ENCODE data around the gene GBX1. TPM values are rescaled to one million over a fixed set of nuclear protein-coding genes. Genes with fewer than 3 reads are reported as not detected.

The GBX1 gene
- total and polyA plus RNA-seq, 4 donors: not detected

DNA sequence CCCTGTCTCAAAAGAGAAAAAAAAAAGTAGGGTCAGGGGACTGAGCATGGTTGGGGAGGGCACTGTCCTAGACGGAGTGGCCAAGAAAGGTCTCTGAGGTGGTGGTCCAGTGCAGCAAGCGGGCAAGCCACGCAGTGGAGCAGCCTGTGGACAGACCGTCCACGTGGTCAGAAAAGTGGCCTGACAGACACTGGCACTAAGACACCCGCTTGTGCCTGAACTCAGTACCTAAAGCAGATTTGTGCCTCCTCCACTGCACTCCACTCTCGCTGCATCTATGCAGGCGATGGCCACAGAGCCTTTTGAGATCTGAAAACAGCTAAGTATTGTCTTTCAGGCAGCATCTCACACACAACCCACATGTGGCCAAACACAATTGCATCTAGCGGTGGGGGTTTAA lies 10.7 kb upstream of the GBX1 start:
- H3K27ac ChIP-seq (ENCODE audit: low read depth in 1 of 2, low read length in 1 of 2): no peak overlapping the region
- no peak for ATAC-seq (ENCODE audit: insufficient read depth, low FRiP score)
- peaks cover 4 to 11% (median 4%) of the 10 kb centered on the region in 3 donors for H3K27me3 ChIP-seq (ENCODE audit: control insufficient read depth in 3 of 3, insufficient read depth in 3 of 3, low read length in 2 of 3)
- TF ChIP-seq, protein P1, sequence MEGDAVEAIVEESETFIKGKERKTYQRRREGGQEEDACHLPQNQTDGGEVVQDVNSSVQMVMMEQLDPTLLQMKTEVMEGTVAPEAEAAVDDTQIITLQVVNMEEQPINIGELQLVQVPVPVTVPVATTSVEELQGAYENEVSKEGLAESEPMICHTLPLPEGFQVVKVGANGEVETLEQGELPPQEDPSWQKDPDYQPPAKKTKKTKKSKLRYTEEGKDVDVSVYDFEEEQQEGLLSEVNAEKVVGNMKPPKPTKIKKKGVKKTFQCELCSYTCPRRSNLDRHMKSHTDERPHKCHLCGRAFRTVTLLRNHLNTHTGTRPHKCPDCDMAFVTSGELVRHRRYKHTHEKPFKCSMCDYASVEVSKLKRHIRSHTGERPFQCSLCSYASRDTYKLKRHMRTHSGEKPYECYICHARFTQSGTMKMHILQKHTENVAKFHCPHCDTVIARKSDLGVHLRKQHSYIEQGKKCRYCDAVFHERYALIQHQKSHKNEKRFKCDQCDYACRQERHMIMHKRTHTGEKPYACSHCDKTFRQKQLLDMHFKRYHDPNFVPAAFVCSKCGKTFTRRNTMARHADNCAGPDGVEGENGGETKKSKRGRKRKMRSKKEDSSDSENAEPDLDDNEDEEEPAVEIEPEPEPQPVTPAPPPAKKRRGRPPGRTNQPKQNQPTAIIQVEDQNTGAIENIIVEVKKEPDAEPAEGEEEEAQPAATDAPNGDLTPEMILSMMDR (IDR thresholded peaks at IDR 0.05; ENCODE audit: control extremely low read depth, extremely low read depth): no peak
- no peaks in the 10 kb centered on the region for H3K4me1 ChIP-seq (ENCODE audit: control insufficient read depth in 5 of 5, insufficient read depth in 5 of 5, low read length in 5 of 5)
- H3K9ac ChIP-seq (ENCODE audit: insufficient read depth in 1 of 2, low read length in 2 of 2): no peak overlapping the region
- no peak overlapping the region for H3K4me3 ChIP-seq
- no peak for DNase-seq
- peaks cover 0 to under 1% (median 0%) of the 10 kb centered on the region in 4 donors for H3K9me3 ChIP-seq (ENCODE audit: control insufficient read depth in 4 of 4, insufficient read depth in 3 of 4, low read length in 3 of 4)
- H3K36me3 ChIP-seq (ENCODE audit: control insufficient read depth in 4 of 4, insufficient read depth in 4 of 4, low read length in 4 of 4): no peaks in the 10 kb centered on the region
- 90 to 94% methylated on average over 9 of the region's 9 CpGs for WGBS, 2 donors

DNA sequence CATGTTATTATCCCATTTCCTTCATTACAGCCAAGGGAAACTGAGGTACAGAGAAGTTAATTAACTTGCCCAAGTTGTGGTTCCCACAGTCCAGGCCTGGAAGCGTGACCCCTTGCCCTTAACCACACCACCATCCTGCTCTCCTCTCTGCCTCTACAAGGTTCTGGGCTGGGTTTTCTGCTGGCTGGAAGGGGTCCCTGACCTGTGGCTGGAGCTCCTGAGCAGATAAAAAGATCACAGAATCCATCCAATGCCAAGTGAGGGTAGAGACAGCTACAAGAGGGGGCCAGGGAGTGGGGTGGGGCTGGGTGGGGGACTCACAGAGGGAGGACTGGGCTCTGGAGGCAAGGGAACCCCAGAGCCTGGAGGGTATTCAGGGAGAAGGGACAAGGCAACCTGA lies 9.8 kb upstream of the GBX1 start:
- DNase-seq (no peak), ATAC-seq (ENCODE audit: insufficient read depth, low FRiP score) (no peak)
- peaks cover 0 to 3% (median 0%) of the 10 kb centered on the region in 4 donors for H3K9me3 ChIP-seq (ENCODE audit: control insufficient read depth in 4 of 4, insufficient read depth in 3 of 4, low read length in 3 of 4)
- no peak overlapping the region for H3K9ac ChIP-seq (ENCODE audit: insufficient read depth in 1 of 2, low read length in 2 of 2)
- H3K36me3 ChIP-seq (ENCODE audit: control insufficient read depth in 4 of 4, insufficient read depth in 4 of 4, low read length in 4 of 4): no peaks in the 10 kb centered on the region
- H3K4me1 ChIP-seq (ENCODE audit: control insufficient read depth in 5 of 5, insufficient read depth in 5 of 5, low read length in 5 of 5): no peaks in the 10 kb centered on the region
- H3K27ac ChIP-seq (ENCODE audit: low read depth in 1 of 2, low read length in 1 of 2): no peak overlapping the region
- 95 to 100% methylated on average over 1 of the region's 1 CpG for WGBS, 2 donors
- TF ChIP-seq, protein P1 (IDR thresholded peaks at IDR 0.05; ENCODE audit: control extremely low read depth, extremely low read depth): no peak
- H3K4me3 ChIP-seq: no peak overlapping the region
- peaks cover 4 to 11% (median 4%) of the 10 kb centered on the region in 3 donors for H3K27me3 ChIP-seq (ENCODE audit: control insufficient read depth in 3 of 3, insufficient read depth in 3 of 3, low read length in 2 of 3)

DNA sequence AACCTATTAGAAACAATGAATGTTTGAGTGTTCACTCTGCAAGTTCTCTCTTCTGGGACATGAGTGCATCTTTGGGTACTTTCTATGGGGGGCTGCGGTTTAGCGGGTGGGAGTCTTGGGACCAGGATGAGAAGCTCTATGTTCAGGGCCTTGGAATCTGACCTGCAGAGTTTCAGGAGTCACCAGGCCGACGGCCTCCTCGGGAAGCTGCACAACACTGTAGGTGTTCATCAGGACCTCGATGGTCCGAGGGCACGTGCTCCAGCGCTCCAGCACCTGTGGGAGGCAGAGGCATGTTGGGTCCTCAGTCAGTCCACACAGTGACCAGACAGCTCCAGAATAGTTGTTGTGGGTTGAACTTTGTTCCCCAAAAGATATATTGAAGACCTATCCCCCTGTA lies 8.9 kb upstream of the GBX1 start:
- TF ChIP-seq, protein P1 (IDR thresholded peaks at IDR 0.05; ENCODE audit: control extremely low read depth, extremely low read depth): no peak
- Histone ChIP-seq H3K9me3 (ENCODE audit: control insufficient read depth in 4 of 4, insufficient read depth in 3 of 4, low read length in 3 of 4) (peaks cover 0 to 3% (median 0%) of the 10 kb centered on the region in 4 donors), H3K4me3 (no peak overlapping the region), H3K9ac (ENCODE audit: insufficient read depth in 1 of 2, low read length in 2 of 2) (no peak overlapping the region), H3K36me3 (ENCODE audit: control insufficient read depth in 4 of 4, insufficient read depth in 4 of 4, low read length in 4 of 4) (no peaks in the 10 kb centered on the region), H3K27ac (ENCODE audit: low read depth in 1 of 2, low read length in 1 of 2) (no peak overlapping the region), H3K4me1 (ENCODE audit: control insufficient read depth in 5 of 5, insufficient read depth in 5 of 5, low read length in 5 of 5) (no peaks in the 10 kb centered on the region), H3K27me3 (ENCODE audit: control insufficient read depth in 3 of 3, insufficient read depth in 3 of 3, low read length in 2 of 3) (peaks cover 4 to 11% (median 4%) of the 10 kb centered on the region in 3 donors)
- no peak for DNase-seq
- no peak for ATAC-seq (ENCODE audit: insufficient read depth, low FRiP score)
- WGBS, 2 donors: 89 to 93% methylated on average over 9 of the region's 9 CpGs

DNA sequence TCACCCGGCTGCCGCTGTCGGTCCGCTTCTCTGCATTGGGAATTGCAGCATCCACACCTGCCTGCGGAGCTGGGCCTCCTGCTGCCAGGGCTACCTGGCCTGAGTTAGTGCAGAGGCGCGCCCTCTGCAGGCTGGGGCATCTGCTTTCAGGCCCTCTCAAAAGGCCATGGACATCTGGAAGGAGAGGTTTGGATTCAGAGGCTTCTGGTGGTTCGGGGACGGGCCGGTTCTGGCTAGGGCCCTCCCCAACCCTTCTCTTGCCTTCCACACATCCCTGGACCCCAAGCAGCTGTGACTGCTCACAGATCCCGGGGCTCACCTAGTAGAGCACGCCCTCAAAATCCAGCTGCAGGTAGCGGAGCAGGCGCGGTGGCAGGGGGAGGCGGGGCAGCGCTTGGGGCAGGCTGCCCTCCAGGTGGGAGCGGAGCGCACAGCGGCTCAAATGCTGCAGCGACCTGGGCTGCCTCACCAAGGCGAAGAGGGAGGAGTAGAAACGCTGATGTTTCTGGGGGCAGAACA lies 8.4 kb upstream of the GBX1 start:
- H3K9me3 ChIP-seq (ENCODE audit: control insufficient read depth in 4 of 4, insufficient read depth in 3 of 4, low read length in 3 of 4): peaks cover 0 to 3% (median 0%) of the 10 kb centered on the region in 4 donors
- DNase-seq (no peak), ATAC-seq (ENCODE audit: insufficient read depth, low FRiP score) (no peak)
- H3K27ac ChIP-seq (ENCODE audit: low read depth in 1 of 2, low read length in 1 of 2): no peak overlapping the region
- TF ChIP-seq, protein P1 (IDR thresholded peaks at IDR 0.05; ENCODE audit: control extremely low read depth, extremely low read depth): no peak
- H3K27me3 ChIP-seq (ENCODE audit: control insufficient read depth in 3 of 3, insufficient read depth in 3 of 3, low read length in 2 of 3): peaks cover 4 to 11% (median 7%) of the 10 kb centered on the region in 3 donors
- no peaks in the 10 kb centered on the region for H3K4me1 ChIP-seq (ENCODE audit: control insufficient read depth in 5 of 5, insufficient read depth in 5 of 5, low read length in 5 of 5)
- WGBS, 2 donors: 78 to 82% methylated on average over 23 of the region's 23 CpGs
- no peak overlapping the region for H3K4me3 ChIP-seq
- no peak overlapping the region for H3K9ac ChIP-seq (ENCODE audit: insufficient read depth in 1 of 2, low read length in 2 of 2)
- H3K36me3 ChIP-seq (ENCODE audit: control insufficient read depth in 4 of 4, insufficient read depth in 4 of 4, low read length in 4 of 4): no peaks in the 10 kb centered on the region
